Keratinocyte (primary cell): ENCODE measurements around the gene PPM1H.

Experiments
- CTCF ChIP-seq, 3 experiments: IDR thresholded peaks in 1 of 3; conservative IDR thresholded peaks in 1 of 3; optimal IDR thresholded peaks in 1 of 3; 2 replicates in 2 of 3; 3 replicates in 1 of 3; pipeline versions ENCODE3 to v1.5.1; 2011; ENCODE audit warnings: low read length in 3 of 3, mild to moderate bottlenecking in 3 of 3, moderate library complexity in 2 of 3, control low read depth in 1 of 3, inconsistent platforms in 1 of 3; ENCODE audit not compliant: insufficient read depth in 2 of 3; ENCODE audit errors: extremely low read depth in 1 of 3
- EZH2 ChIP-seq: IDR thresholded peaks from one replicate; pipeline ENCODE4 v1.6.1; 2012; ENCODE audit warnings: inconsistent platforms, mild to moderate bottlenecking, low read length, moderate library complexity

GRCh38 chr12:62767946-62768345 lies 167.0 kb downstream of the PPM1H start:
- TF ChIP-seq CTCF (optimal IDR thresholded peaks at IDR 0.05 in 1 of 3, IDR thresholded peaks at IDR 0.05 in 1 of 3, conservative IDR thresholded peaks at IDR 0.05 in 1 of 3; ENCODE audit: extremely low read depth in 1 of 3, insufficient read depth in 2 of 3, low read length in 3 of 3) (no peak), EZH2 (no peak)
